Muscle layer of colon (tissue), 2 donors: ENCODE measurements around the gene KRT35.

Source experiments
- H3K27ac ChIP-seq: one replicate; pipeline ENCODE4 v1.7.0; 2013; ENCODE audit warnings: low read depth, mild to moderate bottlenecking, low read length, moderate library complexity
- H3K27me3 ChIP-seq, 2 donors: one replicate each; pipeline ENCODE4 v1.7.0; 2013; ENCODE audit warnings: low read length in 2 of 2, mild to moderate bottlenecking in 2 of 2; ENCODE audit not compliant: insufficient read depth in 2 of 2, control insufficient read depth in 1 of 2
- H3K36me3 ChIP-seq: one replicate; pipeline ENCODE4 v1.7.0; 2013; ENCODE audit warnings: mild to moderate bottlenecking, low read length; ENCODE audit not compliant: insufficient read depth
- H3K4me1 ChIP-seq: one replicate; pipeline ENCODE4 v1.7.0; 2013; ENCODE audit warnings: mild to moderate bottlenecking, low read length; ENCODE audit not compliant: insufficient read depth
- H3K4me3 ChIP-seq, 2 donors: one replicate each; pipeline ENCODE4 v1.7.0; 2013; ENCODE audit warnings: low read length in 2 of 2, low read depth in 1 of 2, mild to moderate bottlenecking in 1 of 2, moderate library complexity in 1 of 2
- H3K9ac ChIP-seq: one replicate; pipeline ENCODE4 v1.7.0; 2013; ENCODE audit warnings: low read length
- H3K9me3 ChIP-seq: one replicate; pipeline ENCODE4 v1.7.0; 2013; ENCODE audit warnings: mild to moderate bottlenecking, low read length
- donor health status: abdominal sarcoma.
- donor health status: Adenocarcinoma of cecum.

Gene KRT35

GRCh38 chr17:41520821-41521521, 40.0 kb upstream of the KRT35 start:
- Histone ChIP-seq H3K27ac (no peak overlapping the region), H3K9me3 (no peaks in the 10 kb centered on the region), H3K4me3 (no peak overlapping the region), H3K36me3 (no peaks in the 10 kb centered on the region), H3K4me1 (no peaks in the 10 kb centered on the region), H3K27me3 (peaks cover 0 to 10% of the 10 kb centered on the region in 2 donors), H3K9ac (no peak overlapping the region)

- no peaks in the 10 kb centered on the region for H3K4me1 ChIP-seq
- H3K27me3 ChIP-seq = peaks cover 0 to 10% of the 10 kb centered on the region in 2 donors
- H3K36me3 ChIP-seq = no peaks in the 10 kb centered on the region
- H3K27ac ChIP-seq = no peak overlapping the region
- H3K9me3 ChIP-seq = no peaks in the 10 kb centered on the region
- H3K9ac ChIP-seq = no peak overlapping the region
- no peak overlapping the region for H3K4me3 ChIP-seq
Measured at GRCh38 chr17:41519501-41520224, 38.7 kb upstream of the KRT35 start.

- H3K4me3 ChIP-seq = no peak within 1 kb of the TSS
- no peak within 1 kb of the TSS for H3K27ac ChIP-seq
- H3K9me3 ChIP-seq = no peaks in the 10 kb centered on the region
- H3K9ac ChIP-seq = no peak within 1 kb of the TSS
- peaks cover 0 to 10% of the 10 kb centered on the region in 2 donors for H3K27me3 ChIP-seq
- no peaks in the 10 kb centered on the region for H3K36me3 ChIP-seq
- H3K4me1 ChIP-seq = no peaks in the 10 kb centered on the region
Measured at GRCh38 chr17:41518789-41519449, 38.0 kb upstream of the KRT35 start, which contains the start of gene KRT15. Gene KRT15, minus strand, starts transcription at chr17:41518890. Its CDS starts 63 bp downstream, at chr17:41518827.

DNA sequence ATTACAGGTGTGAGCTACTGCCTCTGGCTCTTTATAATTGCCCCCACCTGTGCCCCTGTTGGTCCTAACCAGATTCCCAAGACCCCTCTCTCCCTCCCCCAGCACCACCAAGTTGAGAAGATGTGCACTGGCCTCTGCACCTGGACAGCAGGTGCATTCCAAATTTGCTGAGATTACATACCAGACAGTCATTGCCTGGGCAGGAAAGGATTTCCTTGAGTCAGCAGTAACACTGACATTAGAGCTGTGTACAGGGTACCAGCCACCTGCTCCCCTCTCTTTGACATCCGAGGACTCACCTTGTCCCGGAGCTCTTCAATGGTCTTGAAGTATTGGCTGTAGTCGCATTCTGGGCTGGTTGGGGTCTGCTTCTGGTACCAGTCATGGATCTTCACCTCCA, 37.1 kb upstream of the KRT35 start:
- H3K4me1 ChIP-seq = no peaks in the 10 kb centered on the region
- H3K9me3 ChIP-seq = no peaks in the 10 kb centered on the region
- no peaks in the 10 kb centered on the region for H3K36me3 ChIP-seq
- H3K27me3 ChIP-seq = peaks cover 0 to 10% of the 10 kb centered on the region in 2 donors
- H3K4me3 ChIP-seq = no peak overlapping the region
- no peak overlapping the region for H3K9ac ChIP-seq
- no peak overlapping the region for H3K27ac ChIP-seq

DNA sequence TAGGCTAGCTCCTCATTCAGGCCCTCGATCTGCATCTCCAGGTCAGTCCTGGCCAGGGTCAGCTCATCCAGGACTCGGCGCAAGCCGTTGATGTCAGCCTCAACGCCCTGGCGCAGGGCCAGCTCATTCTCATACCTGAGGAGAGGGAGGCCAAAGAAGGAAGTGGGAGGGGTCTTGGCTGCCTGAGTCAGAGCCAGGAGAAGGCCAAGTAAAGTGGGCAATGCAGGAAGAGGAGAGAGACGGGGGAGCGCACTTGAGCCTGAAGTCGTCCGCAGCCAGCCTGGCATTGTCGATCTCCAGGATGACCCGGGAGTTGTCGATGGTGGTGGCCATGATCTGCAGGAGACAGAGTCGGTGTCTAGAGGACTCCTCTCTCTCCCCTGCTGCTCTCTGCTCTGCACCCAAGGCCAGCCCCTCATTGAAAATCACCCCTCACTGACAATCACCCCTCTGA, 35.9 kb upstream of the KRT35 start:
- peaks cover 0 to 3% of the 10 kb centered on the region in 2 donors for H3K27me3 ChIP-seq
- H3K36me3 ChIP-seq = no peaks in the 10 kb centered on the region
- no peaks in the 10 kb centered on the region for H3K4me1 ChIP-seq
- no peak overlapping the region for H3K27ac ChIP-seq
- H3K4me3 ChIP-seq = no peak overlapping the region
- no peaks in the 10 kb centered on the region for H3K9me3 ChIP-seq
- H3K9ac ChIP-seq = no peak overlapping the region

DNA sequence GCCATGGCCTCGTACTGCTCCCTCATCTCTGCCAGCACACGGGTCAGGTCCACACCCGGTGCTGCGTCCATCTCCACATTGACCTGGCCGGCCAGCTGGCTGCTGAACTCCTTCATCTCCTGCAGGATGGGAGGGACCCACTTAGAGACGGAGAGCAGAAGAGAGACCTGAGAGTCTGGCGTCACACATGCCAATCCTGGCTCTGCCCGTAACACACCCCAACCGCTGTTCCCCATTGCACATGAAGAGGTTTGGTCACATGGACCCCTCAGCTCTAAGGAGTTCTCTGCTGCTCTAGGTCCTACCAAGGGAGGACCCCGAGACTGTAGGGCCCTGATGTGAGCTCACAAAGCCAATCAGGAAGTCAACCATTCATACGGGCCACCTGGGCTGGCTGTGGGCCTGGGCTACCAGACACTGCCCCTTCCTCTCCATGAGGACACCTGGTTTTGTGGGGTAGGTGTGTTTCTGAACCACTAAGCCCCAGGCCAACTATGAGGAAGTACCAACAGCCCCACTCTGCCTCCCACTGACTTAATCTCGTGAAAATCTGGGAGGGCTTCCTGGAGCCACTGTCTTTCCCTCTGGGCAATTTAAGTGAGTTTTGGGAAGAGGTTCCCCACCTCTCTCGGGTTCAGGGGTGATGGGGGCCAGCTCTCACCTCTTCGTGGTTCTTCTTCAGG, 35.3 kb upstream of the KRT35 start:
- Histone ChIP-seq H3K9me3 (no peaks in the 10 kb centered on the region), H3K9ac (no peak overlapping the region), H3K27ac (no peak overlapping the region), H3K4me3 (no peak overlapping the region), H3K27me3 (peaks cover 0 to 2% of the 10 kb centered on the region in 2 donors), H3K4me1 (no peaks in the 10 kb centered on the region), H3K36me3 (no peaks in the 10 kb centered on the region)

DNA sequence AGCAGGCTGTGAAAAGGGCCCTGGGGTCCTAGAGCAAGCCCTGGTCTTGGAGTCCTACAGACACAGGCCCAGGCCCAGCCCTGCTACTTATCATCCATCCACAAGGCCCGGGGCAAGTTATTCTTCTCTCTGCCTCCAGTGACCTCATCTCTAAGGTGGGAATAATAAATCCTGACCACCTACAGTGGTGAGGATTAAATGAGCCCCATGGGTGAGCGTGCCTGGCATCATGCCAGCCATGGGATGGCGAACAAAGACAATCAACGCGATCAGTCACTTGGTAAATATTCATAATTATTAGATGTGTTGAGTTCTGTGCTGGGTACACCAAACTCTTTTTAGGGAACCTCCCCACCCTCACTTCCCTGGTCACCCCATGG, 32.2 kb upstream of the KRT35 start:
- Histone ChIP-seq H3K4me1 (no peaks in the 10 kb centered on the region), H3K9ac (no peak overlapping the region), H3K27me3 (no peaks in the 10 kb centered on the region), H3K27ac (no peak overlapping the region), H3K4me3 (no peak overlapping the region), H3K9me3 (no peaks in the 10 kb centered on the region), H3K36me3 (no peaks in the 10 kb centered on the region)

- Histone ChIP-seq H3K27me3 (no peaks in the 10 kb centered on the region), H3K4me1 (no peaks in the 10 kb centered on the region), H3K27ac (no peak overlapping the region), H3K9ac (no peak overlapping the region), H3K36me3 (no peaks in the 10 kb centered on the region), H3K9me3 (no peaks in the 10 kb centered on the region), H3K4me3 (no peak overlapping the region)
Measured at GRCh38 chr17:41512546-41513167, 31.7 kb upstream of the KRT35 start.

GRCh38 chr17:41511716-41512115, 30.8 kb upstream of the KRT35 start:
- no peak overlapping the region for H3K9ac ChIP-seq
- H3K36me3 ChIP-seq = no peaks in the 10 kb centered on the region
- H3K4me3 ChIP-seq = no peak overlapping the region
- no peaks in the 10 kb centered on the region for H3K4me1 ChIP-seq
- H3K27me3 ChIP-seq = no peaks in the 10 kb centered on the region
- no peak overlapping the region for H3K27ac ChIP-seq
- no peaks in the 10 kb centered on the region for H3K9me3 ChIP-seq

- Histone ChIP-seq H3K36me3 (no peaks in the 10 kb centered on the region), H3K27ac (no peak overlapping the region), H3K4me1 (no peaks in the 10 kb centered on the region), H3K9me3 (no peaks in the 10 kb centered on the region), H3K27me3 (no peaks in the 10 kb centered on the region), H3K9ac (no peak overlapping the region), H3K4me3 (no peak overlapping the region)
Measured at GRCh38 chr17:41511116-41511515, 30.2 kb upstream of the KRT35 start.
